ENCODE data around the gene TNS1.

TNS1 gene

GRCh38 chr2:217892560-217892959 lies 110.2 kb downstream of the TNS1 start:
- DNase-seq, result no peak

DNA sequence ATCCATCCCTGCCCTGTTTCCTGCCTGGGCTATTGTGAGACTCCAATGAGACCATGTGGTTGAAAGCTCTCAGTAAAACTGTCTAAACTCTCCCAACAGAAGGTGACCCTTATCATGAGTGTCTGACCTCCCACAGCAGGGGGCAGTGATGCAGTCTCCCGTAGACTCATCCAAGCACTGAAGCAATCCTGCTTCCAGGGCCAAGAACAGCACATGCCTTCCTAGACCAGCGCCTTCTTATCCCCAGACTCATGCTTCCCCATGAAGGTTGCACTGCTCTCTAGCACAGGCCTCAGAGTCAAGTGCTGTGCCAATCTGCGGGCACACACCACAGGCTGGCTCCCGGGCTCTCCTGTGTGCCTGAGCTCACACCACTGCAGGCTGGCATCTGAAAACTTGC lies 112.3 kb downstream of the TNS1 start:
- DNase-seq, result no peak

GRCh38 chr2:217889656-217890055 lies 113.1 kb downstream of the TNS1 start:
- DNase-seq, result no peak

DNA sequence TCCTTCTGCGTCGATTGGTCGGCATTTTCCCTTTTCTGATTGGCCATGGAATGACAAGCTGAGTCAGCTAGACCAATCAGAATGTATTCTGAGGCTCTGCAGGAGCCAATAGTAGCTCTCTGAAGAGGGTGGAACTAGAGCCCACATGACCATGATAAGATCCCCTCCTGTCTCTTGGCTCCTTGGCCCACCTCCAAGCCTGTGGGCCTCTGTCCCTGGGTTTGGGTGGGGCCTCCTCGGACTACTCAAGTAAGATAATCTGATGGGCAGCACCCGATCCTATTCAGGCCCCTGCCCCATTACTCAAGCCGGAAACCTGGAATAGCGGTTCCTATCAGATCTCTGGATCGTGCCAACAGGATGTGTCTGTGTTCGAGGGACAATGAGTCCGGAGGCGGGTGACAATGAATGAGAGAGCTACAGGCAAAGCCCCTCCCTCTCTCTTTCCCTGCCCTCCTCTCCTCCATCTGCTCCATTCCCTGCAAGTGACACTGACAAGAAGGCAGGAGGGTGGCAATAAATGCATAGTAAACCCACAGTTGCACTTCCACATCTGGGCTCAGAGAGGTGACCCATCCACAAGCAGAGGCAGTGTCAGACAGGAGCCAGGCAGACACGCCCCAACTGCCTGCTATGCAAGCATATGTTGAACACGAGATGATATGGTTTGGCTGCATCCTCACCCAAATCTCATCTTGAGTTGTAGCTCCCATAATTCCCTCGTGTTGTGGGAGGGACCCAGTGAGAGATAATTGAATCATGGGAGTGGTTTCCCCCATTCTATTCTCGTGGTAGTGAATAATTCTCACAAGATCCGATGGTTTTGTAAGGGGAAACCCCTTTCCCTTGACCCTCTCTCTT lies 114.7 kb downstream of the TNS1 start:
- no peak for DNase-seq

GRCh38 chr2:217886720-217887309 lies 116.0 kb downstream of the TNS1 start:
- peak; percentile 69 to 79 for DNase-seq

GRCh38 chr2:217886091-217886490 lies 116.7 kb downstream of the TNS1 start:
- no peak for DNase-seq

GRCh38 chr2:217884985-217885384 lies 117.8 kb downstream of the TNS1 start:
- no peak for DNase-seq

- DNase-seq, result no peak
Observed at GRCh38 chr2:217880891-217881290, 121.9 kb downstream of the TNS1 start.

DNA sequence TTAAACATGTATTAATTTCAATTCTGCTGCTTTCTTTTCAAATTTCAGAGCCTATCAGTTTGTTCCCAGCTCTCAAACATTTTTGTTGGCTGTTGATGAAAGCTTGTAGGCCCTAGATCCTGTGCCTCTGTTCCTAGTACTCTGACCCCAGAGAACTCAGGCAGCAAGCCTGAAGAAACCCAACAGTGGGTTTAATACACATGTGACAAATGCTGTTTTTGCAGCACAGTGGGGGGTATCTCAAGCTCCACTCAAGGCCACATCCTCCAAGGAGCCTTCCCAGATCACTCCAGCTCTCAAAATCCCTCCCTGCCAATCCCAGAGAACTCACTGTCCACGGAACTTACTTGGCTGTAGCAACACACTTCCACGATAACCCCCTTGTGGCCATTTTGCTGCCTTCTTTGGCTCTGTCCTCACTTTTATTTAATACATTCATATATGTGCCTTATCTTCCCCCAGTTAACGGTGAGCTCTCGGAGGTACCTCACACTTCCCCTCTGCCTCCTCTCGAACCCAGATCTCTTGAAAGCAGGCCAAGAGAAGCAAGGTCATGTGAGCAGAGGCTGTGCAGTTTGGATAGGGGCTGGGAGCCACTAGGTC lies 122.4 kb downstream of the TNS1 start:
- DNase-seq, result no peak

GRCh38 chr2:217878915-217879590 lies 123.7 kb downstream of the TNS1 start:
- DNase-seq, result no peak

DNA sequence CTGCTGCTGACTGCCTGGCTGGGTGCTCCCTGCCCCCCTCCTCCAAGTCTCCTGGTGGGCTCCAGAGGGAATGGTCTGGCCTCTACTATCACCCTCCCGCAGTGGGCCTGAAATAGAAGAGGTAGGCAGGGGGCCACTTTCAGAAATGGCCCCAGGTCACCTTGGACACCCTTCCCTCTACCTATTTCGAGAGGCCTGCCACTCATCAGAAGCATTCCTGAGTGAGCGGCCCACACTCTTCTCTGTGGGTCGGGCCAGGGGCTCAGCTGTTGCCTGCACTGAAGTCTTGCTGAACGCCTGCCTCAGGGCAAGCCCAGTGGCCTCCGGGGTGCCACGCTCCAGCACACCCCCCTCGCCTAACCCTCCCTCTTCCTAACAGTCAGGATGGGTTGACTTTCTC lies 124.9 kb downstream of the TNS1 start:
- no peak for DNase-seq

DNA sequence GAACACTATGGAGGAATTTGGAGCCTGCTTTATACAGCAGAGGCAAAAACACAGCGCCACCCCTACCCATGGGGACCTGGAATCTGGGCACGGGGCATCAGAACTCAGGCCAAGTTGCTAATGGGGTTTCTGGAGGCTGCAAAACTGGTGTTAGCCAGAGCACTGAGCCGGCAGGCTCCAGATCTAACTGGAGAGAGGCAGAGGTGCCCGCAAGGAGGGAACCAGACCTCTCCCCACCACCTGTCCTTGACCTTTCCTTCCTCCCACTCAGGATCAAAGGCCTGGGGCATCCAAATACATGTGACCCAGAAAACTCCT lies 126.6 kb downstream of the TNS1 start:
- no peak for DNase-seq

DNA sequence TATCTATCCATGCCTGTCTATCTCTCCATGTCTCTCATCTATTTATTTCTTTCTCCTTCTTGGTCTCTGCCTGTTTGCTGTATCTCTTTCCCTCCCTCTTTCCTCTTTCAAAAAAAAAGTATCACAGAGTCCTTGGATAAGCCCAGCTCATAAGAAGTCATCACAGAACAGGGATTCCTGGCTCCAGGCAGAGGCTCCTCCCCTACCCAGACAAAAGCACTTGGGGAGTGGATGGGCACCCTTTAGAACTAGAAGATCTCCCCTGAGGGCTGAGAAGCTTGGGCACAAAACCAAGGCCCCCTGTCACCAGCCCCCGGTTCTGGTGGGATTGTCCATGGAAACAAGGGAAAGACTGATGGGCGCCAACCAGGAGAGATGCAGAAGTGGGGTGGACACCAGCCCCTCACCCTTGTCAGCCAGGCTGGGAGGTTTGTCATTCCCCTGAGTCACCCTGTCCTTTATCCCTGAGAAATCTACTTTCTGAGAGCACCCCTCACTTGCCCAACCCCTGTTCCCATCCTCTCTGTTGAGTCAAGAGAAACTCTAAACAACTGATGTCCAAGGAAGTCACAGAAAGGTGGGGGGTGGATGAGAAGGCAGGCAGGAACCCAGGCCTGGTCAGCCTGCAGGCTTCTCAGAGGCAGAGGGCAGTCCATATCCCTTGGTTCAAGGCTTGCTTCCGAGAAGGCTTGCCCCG lies 127.1 kb downstream of the TNS1 start:
- no peak for DNase-seq

GRCh38 chr2:217875138-217875537 lies 127.7 kb downstream of the TNS1 start:
- no peak for DNase-seq

GRCh38 chr2:217873371-217873770 lies 129.4 kb downstream of the TNS1 start:
- DNase-seq, result no peak

GRCh38 chr2:217872319-217872718 lies 130.5 kb downstream of the TNS1 start:
- DNase-seq, result no peak

GRCh38 chr2:217870528-217871011 lies 132.2 kb downstream of the TNS1 start:
- no peak for DNase-seq

DNA sequence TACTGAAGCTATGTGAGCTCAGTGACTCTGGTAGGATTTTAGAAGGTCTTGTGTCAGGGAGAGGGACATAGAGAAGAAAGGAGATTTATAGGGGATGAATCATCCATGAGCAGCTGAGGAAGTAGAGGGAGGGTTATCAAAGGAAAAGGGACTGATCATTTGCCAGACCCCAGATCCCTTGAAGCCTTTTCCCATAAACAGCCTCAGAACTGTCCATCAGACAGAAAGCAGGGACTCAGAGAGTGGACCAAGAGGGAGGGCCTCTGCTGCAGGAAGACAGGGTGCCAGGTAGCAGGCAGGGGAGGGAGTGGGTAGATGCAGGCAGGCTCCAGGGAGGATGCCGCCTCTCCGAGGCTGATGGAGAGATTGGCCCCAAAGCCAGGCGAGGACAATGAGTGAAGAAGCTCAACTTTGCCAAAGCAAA lies 133.9 kb downstream of the TNS1 start:
- DNase-seq, result no peak

DNA sequence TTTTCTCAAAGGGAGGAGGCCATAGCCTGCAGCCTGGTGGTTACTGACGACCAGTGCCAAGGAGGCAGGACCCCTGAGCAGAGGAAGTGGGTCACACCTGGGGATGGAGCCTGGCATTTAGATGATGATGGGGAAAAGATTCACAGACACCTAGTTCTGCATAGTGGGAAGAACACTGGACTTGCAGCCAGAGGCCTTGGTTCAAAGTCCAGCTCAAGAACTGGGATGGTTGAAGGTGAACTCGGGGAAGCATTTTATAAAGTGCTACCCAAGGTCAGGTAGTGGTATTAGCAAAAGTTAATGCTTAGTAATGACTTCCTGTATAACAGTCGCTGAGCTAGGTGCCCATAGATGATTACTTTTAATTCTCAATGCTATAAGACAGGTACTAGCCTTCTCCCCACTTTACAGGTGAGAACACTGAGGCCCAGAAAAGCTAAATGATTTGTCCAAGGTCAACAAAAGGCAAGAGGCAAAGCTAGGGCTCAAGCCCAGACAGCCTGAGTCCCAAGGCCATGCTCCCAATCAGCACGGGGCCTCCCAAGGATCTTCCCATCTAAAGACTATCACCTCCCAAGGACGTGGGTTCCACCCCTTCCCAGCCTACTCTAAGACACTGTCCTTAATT lies 134.4 kb downstream of the TNS1 start:
- no peak for DNase-seq

GRCh38 chr2:217866457-217866856 lies 136.3 kb downstream of the TNS1 start:
- no peak for DNase-seq

DNA sequence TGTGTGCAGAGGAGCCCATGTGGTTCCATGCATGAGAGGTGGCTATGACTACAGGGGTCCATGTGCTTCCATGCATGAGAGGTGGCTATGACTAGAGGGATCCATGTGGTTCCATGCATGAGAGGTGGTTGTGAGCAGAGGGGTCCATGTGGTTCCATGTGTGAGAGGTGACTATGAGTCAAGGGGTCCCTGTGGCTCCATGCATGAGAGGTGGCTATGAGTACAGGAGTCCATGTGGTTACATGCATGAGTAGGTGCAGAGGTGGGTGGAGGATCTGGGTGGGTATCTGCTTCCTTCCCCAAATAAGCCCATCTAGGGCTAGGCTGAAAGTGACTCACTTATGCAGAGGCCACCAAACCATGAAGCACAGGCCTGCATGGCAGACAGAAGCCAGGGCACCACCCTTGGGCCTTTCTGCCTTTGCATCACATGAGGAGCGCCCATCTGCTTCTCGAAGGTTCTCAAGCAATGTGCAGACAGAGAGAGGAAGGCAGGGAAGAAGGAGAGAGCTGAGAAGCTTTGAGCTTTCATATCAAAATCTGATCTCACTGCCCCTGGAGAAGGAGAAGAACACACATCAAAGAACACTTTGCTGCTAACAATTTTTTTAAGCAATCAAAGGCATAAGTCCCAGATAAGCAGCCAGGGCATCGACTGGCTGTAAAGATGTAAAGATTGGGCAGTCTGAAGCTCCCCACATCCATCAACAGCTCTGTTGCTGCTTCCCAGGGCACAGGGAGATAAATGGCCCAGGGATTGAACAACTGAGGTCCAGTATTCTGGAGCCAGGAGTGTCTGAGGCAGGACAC lies 137.6 kb downstream of the TNS1 start:
- DNase-seq, result no peak

DNA sequence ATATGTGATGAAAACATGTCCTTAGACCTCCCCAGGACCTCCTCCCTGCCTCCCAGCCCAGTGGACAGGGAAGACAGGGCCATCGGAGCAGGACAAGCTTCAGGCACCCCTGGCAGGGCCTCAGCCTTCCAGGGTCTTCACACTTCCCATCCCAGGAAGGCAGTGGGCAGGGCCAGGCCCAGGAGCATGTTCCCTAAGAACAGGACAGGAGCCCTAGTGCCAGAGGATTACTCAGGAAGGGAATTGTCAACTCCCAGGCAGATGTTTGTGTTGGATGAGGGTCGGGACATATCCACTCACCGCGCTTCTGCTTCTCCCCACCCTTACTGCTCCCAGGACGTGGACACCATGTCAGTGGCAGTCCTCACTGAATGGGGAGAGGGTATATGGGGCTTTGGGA lies 138.9 kb downstream of the TNS1 start:
- DNase-seq, result no peak
